ENCODE measurements around the gene EYS.

- TF ChIP-seq CTCF (conservative IDR thresholded peaks at IDR 0.05; ENCODE audit: low read length): no peak
- TF ChIP-seq EZH2phosphoT487 (IDR thresholded peaks at IDR 0.05; ENCODE audit: borderline replicate concordance): no peak
Observed at GRCh38 chr6:63799813-63800212, 1907.2 kb downstream of the EYS start.

Measured in Loucy (cell line).